HepG2 (cell line): ENCODE results near the gene ASPRV1. TPM values are rescaled to one million over a fixed set of nuclear protein-coding genes. Genes with fewer than 3 reads are reported as not detected.

Experiments used
- ATAC-seq: fragments of 200-7000 bp; cut with Tn5 transposase; 3 replicates; pipeline ENCODE4 v1.9.1; 2020; ENCODE audit warnings: mild to moderate bottlenecking, moderate library complexity
- BruUV-seq: library from RNA; stranded (reverse); fragments of 400-500 nt; replicated peaks from 2 replicates; lab custom pipeline; 2021; lab: Mats Ljungman, UMichigan
- CTCF ChIA-PET: fragments of 300-600 bp; formaldehyde crosslinking; extraction: SDS; loops from one replicate; lab custom pipeline; 2021; ENCODE audit warnings: low total read pairs, inconsistent platforms, low intra/inter-chr PET ratio; lab: Yijun Ruan, JAX
- POLR2A ChIA-PET: fragments of 350-600 bp; sonication (Branson Sonifier 250); formaldehyde crosslinking; loops from one replicate; lab custom pipeline; 2020; ENCODE audit warnings: antibody characterized with exemption, inconsistent platforms; lab: Yijun Ruan, JAX
- DNase-seq: peaks from one replicate; pipeline ENCODE4 v3.0.0-alpha.2; 2015; ENCODE audit warnings: low spot score
- FAIRE-seq: peaks from 3 replicates; lab custom pipeline; 2011; peaks lifted over from hg19 to GRCh38; lab: Jason Lieb, UNC
- H2AFZ ChIP-seq: one replicate; pipeline ENCODE4 v1.6.1; 2011; ENCODE audit warnings: low read length, inconsistent platforms
- H3K27ac ChIP-seq: fragments of 300-600 bp; 3 replicates; pipeline ENCODE4 v1.8.0; 2011; ENCODE audit warnings: mixed run types, mild to moderate bottlenecking, mixed read lengths, low read length, inconsistent platforms; ENCODE audit not compliant: insufficient read depth; ENCODE audit errors: extremely low read length
- H3K27me3 ChIP-seq, 2 experiments: fragments of 200-600 bp in 1 of 2; 2 replicates in 1 of 2; 3 replicates in 1 of 2; pipeline versions ENCODE4 v1.6.0 to v1.8.0; 2011; ENCODE audit warnings: low read length in 2 of 2, mild to moderate bottlenecking in 2 of 2, moderate library complexity in 2 of 2, inconsistent platforms in 1 of 2; ENCODE audit not compliant: insufficient read depth in 2 of 2, control insufficient read depth in 1 of 2
- H3K36me3 ChIP-seq, 2 experiments: fragments of 200-600 bp in 1 of 2; replicated peaks in 1 of 2; 2 replicates in 1 of 2; 3 replicates in 1 of 2; pipeline versions ENCODE4 v1.5.1 to v1.8.0; 2011; ENCODE audit warnings: low read length in 2 of 2, inconsistent platforms in 1 of 2; ENCODE audit not compliant: insufficient read depth in 2 of 2, control insufficient read depth in 1 of 2
- H3K4me1 ChIP-seq: 2 replicates; pipeline ENCODE4 v1.5.1; 2012; ENCODE audit warnings: low read length, inconsistent platforms; ENCODE audit not compliant: insufficient read depth
- H3K4me2 ChIP-seq: 2 replicates; pipeline ENCODE4 v1.6.0; 2011; ENCODE audit warnings: low read depth, low read length, inconsistent platforms
- H3K4me3 ChIP-seq, 3 experiments: fragments of 200-600 bp in 1 of 3; sonication (generic), shearing (Covaris generic) in 1 of 3; replicated peaks in 1 of 3; 2 replicates each; pipeline ENCODE4 v1.5.1; 2011 to 2016; ENCODE audit warnings: low read length in 3 of 3, inconsistent platforms in 2 of 3, low read depth in 2 of 3, mild to moderate bottlenecking in 2 of 3, control low read depth in 1 of 3, mixed read lengths in 1 of 3; ENCODE audit not compliant: insufficient read depth in 1 of 3
- H3K79me2 ChIP-seq: one replicate; pipeline ENCODE4 v1.6.1; 2011; ENCODE audit warnings: low read length, inconsistent platforms; ENCODE audit not compliant: insufficient read depth
- H3K9ac ChIP-seq: 2 replicates; pipeline ENCODE4 v1.6.0; 2011; ENCODE audit warnings: mild to moderate bottlenecking, low read depth, low read length, inconsistent platforms; ENCODE audit not compliant: insufficient read depth
- H3K9me3 ChIP-seq: 2 replicates; pipeline ENCODE4 v1.5.1; 2012; ENCODE audit warnings: mild to moderate bottlenecking, low read length
- H4K20me1 ChIP-seq: 2 replicates; pipeline ENCODE4 v1.6.0; 2011; ENCODE audit warnings: inconsistent platforms, mild to moderate bottlenecking, low read length, moderate library complexity; ENCODE audit not compliant: insufficient read depth
- FIP1L1 ChIP-seq: fragments of 200-400 bp; formaldehyde crosslinking; IDR thresholded peaks from 2 replicates; pipeline ENCODE4 v1.6.1; 2018; ENCODE audit warnings: low read depth, mild to moderate bottlenecking, low read length, moderate library complexity, borderline replicate concordance; ENCODE audit not compliant: insufficient read depth
- HMG20A ChIP-seq: IDR thresholded peaks from 2 replicates; pipeline ENCODE4 v1.6.1; 2016; ENCODE audit warnings: borderline replicate concordance
- HNF4A ChIP-seq: sonication (generic); formaldehyde crosslinking; IDR thresholded peaks from 2 replicates; pipeline ENCODE4 v1.4.0; 2020; ENCODE audit warnings: missing genetic modification reagents
- PATZ1 ChIP-seq: sonication (generic); formaldehyde crosslinking; IDR thresholded peaks from 2 replicates; pipeline ENCODE4 v1.4.0; 2020; ENCODE audit warnings: missing genetic modification reagents
- PRDM10 ChIP-seq: sonication (generic); formaldehyde crosslinking; IDR thresholded peaks from 2 replicates; pipeline ENCODE4 v1.4.0; 2020; ENCODE audit warnings: low read depth, missing genetic modification reagents
- SNAPC2 ChIP-seq: sonication (generic); formaldehyde crosslinking; IDR thresholded peaks from 2 replicates; pipeline ENCODE4 v1.8.1; 2022; ENCODE audit warnings: mild to moderate bottlenecking, missing genetic modification reagents
- SP1 ChIP-seq, 2 experiments: fragments of 450-650 bp in 1 of 2; sonication (generic) in 1 of 2; formaldehyde crosslinking in 1 of 2; IDR thresholded peaks; 2 replicates each; pipeline versions ENCODE4 v1.4.0 to v1.6.1; 2016 to 2020; ENCODE audit warnings: missing genetic modification reagents in 1 of 2
- UBTF ChIP-seq: sonication (generic); formaldehyde crosslinking; IDR thresholded peaks from 2 replicates; pipeline ENCODE4 v1.4.0; 2020; ENCODE audit warnings: mild to moderate bottlenecking, missing genetic modification reagents
- ZNF10 ChIP-seq: sonication (generic); formaldehyde crosslinking; IDR thresholded peaks from 2 replicates; pipeline ENCODE4 v1.4.0; 2020; ENCODE audit warnings: mild to moderate bottlenecking, low read depth, missing genetic modification reagents, borderline replicate concordance
- ZNF691 ChIP-seq: sonication (generic); formaldehyde crosslinking; IDR thresholded peaks from 2 replicates; pipeline ENCODE4 v1.4.0; 2020; ENCODE audit warnings: missing genetic modification reagents, low read depth, mild to moderate bottlenecking, borderline replicate concordance
- ZNF83 ChIP-seq: sonication (generic); formaldehyde crosslinking; IDR thresholded peaks from 2 replicates; pipeline ENCODE4 v1.4.0; 2020; ENCODE audit warnings: missing genetic modification reagents, mild to moderate bottlenecking, borderline replicate concordance
- WGBS: methylation state at CpG from one replicate; pipeline ENCODE4 v1.1.6; 2017; ENCODE audit warnings: low lambda C conversion rate; 5-methylcytosine and 5-hydroxymethylcytosine counted together
- in situ Hi-C: cut with HindIII; loops from 2 replicates; pipeline ENCODE4 v1.10.0; 2017; ENCODE audit warnings: low pct_unique_long_range_greater_than_20kb; ENCODE audit not compliant: extremely low pct_ligation_motif_present
- intact Hi-C: fragments of 100-400 bp; cut with micrococcal nuclease; formaldehyde crosslinking; loops from one replicate; pipeline ENCODE4 v1.10.0; 2022; ENCODE audit not compliant: unreplicated experiment
- polyA plus RNA-seq, 8 experiments: library from polyadenylated mRNA; depleted of rRNA in 3 of 8; stranded (reverse) in 7 of 8; unstranded in 1 of 8; fragments of >200 nt; fragmentation: Illumina TruSeq in 4 of 8; extraction: Trizol in 4 of 8; gene quantifications; 2 replicates each; pipeline versions ENCODE4 v1.2.1 to v1.2.3, GENCODE V29; 2011 to 2016; ENCODE audit warnings: low read depth in 4 of 8, missing spikeins in 1 of 8, mixed read lengths in 1 of 8; ENCODE audit not compliant: insufficient read depth in 1 of 8
- total RNA-seq, 5 experiments: library from RNA; depleted of rRNA; stranded (reverse); fragments of >200 nt; fragmentation: Illumina TruSeq; extraction: Trizol; gene quantifications; 2 replicates each; pipeline ENCODE4 v1.2.3, GENCODE V29; 2016; ENCODE audit warnings: low read depth in 1 of 5

Gene ASPRV1
- total and polyA plus RNA-seq, 2 of the 13 experiments (the other 11 are each of a cell fraction or from before 2014, with no cell fraction given): 0.40 to 0.48 TPM

- CTCF ChIA-PET: interaction anchor here (0.9 kb wide), 1 partner anchor 156 kb away, joined by 5 read pairs; no protein-coding TSS in a partner anchor
- no peak for FAIRE-seq
- peaks cover 0 to 31% of the 10 kb centered on the region in 2 experiments; a peak in 3 of 5 replicates for H3K36me3 ChIP-seq
- intact Hi-C loops: loop anchor here (1.0 to 5.0 kb wide), 8 partner anchors 31 to 387 kb away; partner anchors contain the start of genes C2orf42, FAM136A, PCBP1 and TIA1
- no peaks in the 10 kb centered on the region for H3K9me3 ChIP-seq
- H3K4me2 ChIP-seq: peak within 1 kb of the TSS; percentile 86
- no peak for DNase-seq
- H3K27ac ChIP-seq: peak within 1 kb of the TSS; percentile 89
- no peak within 1 kb of the TSS for H2AFZ ChIP-seq
- POLR2A ChIA-PET: interaction anchor here (0.5 to 6.5 kb wide), 72 partner anchors 9 to 642 kb away, joined by 3 to 282 read pairs (median 5); partner anchors contain the start of genes AAK1, ANXA4, C2orf42 and FAM136A
- in situ Hi-C loops: loop anchor here (5.0 kb wide), 2 partner anchors 152 to 227 kb away; no protein-coding TSS in a partner anchor
- peak; percentile 17 for ATAC-seq
- H4K20me1 ChIP-seq: no peaks in the 10 kb centered on the region
- H3K4me1 ChIP-seq: peaks cover 37% of the 10 kb centered on the region
- H3K9ac ChIP-seq: peak within 1 kb of the TSS; percentile 91
- H3K27me3 ChIP-seq: no peaks in the 10 kb centered on the region
- no TSS peak for BruUV-seq
- peak within 1 kb of the TSS; percentile 86 to 93 (median 93) for H3K4me3 ChIP-seq
- WGBS: 1% methylated on average over 26 of the region's 81 CpGs
- peaks cover 18% of the 10 kb centered on the region for H3K79me2 ChIP-seq
- TF ChIP-seq FIP1L1: no peak
- TF ChIP-seq SP1 (IDR thresholded peaks at IDR 0.05): no peak; the same call in 1 of the 2 replicates
- TF ChIP-seq SP1 (CRISPR knock-in tag; IDR thresholded peaks at IDR 0.05): no peak
- TF ChIP-seq ZNF10 (CRISPR knock-in tag): no peak
- no peak for TF ChIP-seq HNF4A (CRISPR knock-in tag)
- TF ChIP-seq HMG20A (CRISPR knock-in tag): no peak
- TF ChIP-seq UBTF (CRISPR knock-in tag): peak; percentile 52
- TF ChIP-seq SNAPC2 (CRISPR knock-in tag): no peak
- peak; percentile 61 for TF ChIP-seq PATZ1 (CRISPR knock-in tag)
- no peak; the same call in 1 of the 2 replicates for TF ChIP-seq ZNF691 (CRISPR knock-in tag)
- TF ChIP-seq ZNF83 (CRISPR knock-in tag): 0 out of 2 replicates have a peak, but pooled peaks have one; percentile 68
- TF ChIP-seq PRDM10: no peak
Measured at GRCh38 chr2:69914950-69915945, 46.2 kb downstream of the ASPRV1 start, which contains the start of gene MXD1. Gene MXD1, plus strand, starts transcription at chr2:69915109. Its CDS starts 222 bp downstream, at chr2:69915331.
